ENCODE data around the gene TNRC6A.
"Not testable (repeated sequence)": the region's sequence is repeated elsewhere in the genome, so short reads cannot be mapped to it uniquely, and the experiment has no call there.

TNRC6A gene

GRCh38 chr16:24723663-24724062, 5.8 kb upstream of the TNRC6A start:
- no peak for DNase-seq

- no peak for DNase-seq
Observed at GRCh38 chr16:24728011-24728410, 1.4 kb upstream of the TNRC6A start.

- no peak for DNase-seq
Observed at GRCh38 chr16:24728891-24729242, 584 bp upstream of the TNRC6A start.

- peak; percentile 44 for DNase-seq
Observed at GRCh38 chr16:24729951-24730815, 732 bp downstream of the TNRC6A start.

- peak; percentile 5 for DNase-seq
Observed at GRCh38 chr16:24730914-24731313, 1.5 kb downstream of the TNRC6A start.

GRCh38 chr16:24731722-24732419, 2.4 kb downstream of the TNRC6A start:
- DNase-seq: no peak

GRCh38 chr16:24734382-24734781, 4.9 kb downstream of the TNRC6A start:
- DNase-seq: no peak

- no peak for DNase-seq
Observed at GRCh38 chr16:24736758-24737157, 7.3 kb downstream of the TNRC6A start.

- no peak for DNase-seq
Observed at GRCh38 chr16:24737391-24737871, 8.0 kb downstream of the TNRC6A start.

- DNase-seq: no peak
Observed at GRCh38 chr16:24737916-24738594, 8.6 kb downstream of the TNRC6A start.

GRCh38 chr16:24738895-24739294, 9.4 kb downstream of the TNRC6A start:
- DNase-seq: no peak

GRCh38 chr16:24741862-24742261, 12.4 kb downstream of the TNRC6A start:
- DNase-seq: no peak

GRCh38 chr16:24742610-24743009, 13.2 kb downstream of the TNRC6A start:
- not testable (repeated sequence) for DNase-seq

GRCh38 chr16:24745391-24745790, 15.9 kb downstream of the TNRC6A start:
- DNase-seq: no peak

- no peak for DNase-seq
Observed at GRCh38 chr16:24745791-24746190, 16.3 kb downstream of the TNRC6A start.

- no peak for DNase-seq
Observed at GRCh38 chr16:24747441-24747840, 18.0 kb downstream of the TNRC6A start.

GRCh38 chr16:24748242-24748641, 18.8 kb downstream of the TNRC6A start:
- DNase-seq: no peak

GRCh38 chr16:24749310-24749709, 19.9 kb downstream of the TNRC6A start:
- DNase-seq: no peak

- not testable (repeated sequence) for DNase-seq
Observed at GRCh38 chr16:24749872-24750271, 20.4 kb downstream of the TNRC6A start.

- DNase-seq: no peak
Observed at GRCh38 chr16:24753000-24753399, 23.5 kb downstream of the TNRC6A start.

GRCh38 chr16:24753437-24753836, 24.0 kb downstream of the TNRC6A start:
- DNase-seq: no peak

- no peak for DNase-seq
Observed at GRCh38 chr16:24754543-24754942, 25.1 kb downstream of the TNRC6A start.

Data from right kidney (tissue), 1 donor.